ENCODE measurements around the gene FAM20A.
A peak's percentile ranks its signal among the peaks of the same experiment; 100 is the strongest.

The FAM20A gene

GRCh38 chr17:68600931-68601564 is at the start of gene FAM20A:
TSS of gene FAM20A (minus strand) at chr17:68601367. CDS start at chr17:68600666, 701 bp downstream.
- DNase-seq: peak in 1 of 2 experiments; percentile 11

DNA sequence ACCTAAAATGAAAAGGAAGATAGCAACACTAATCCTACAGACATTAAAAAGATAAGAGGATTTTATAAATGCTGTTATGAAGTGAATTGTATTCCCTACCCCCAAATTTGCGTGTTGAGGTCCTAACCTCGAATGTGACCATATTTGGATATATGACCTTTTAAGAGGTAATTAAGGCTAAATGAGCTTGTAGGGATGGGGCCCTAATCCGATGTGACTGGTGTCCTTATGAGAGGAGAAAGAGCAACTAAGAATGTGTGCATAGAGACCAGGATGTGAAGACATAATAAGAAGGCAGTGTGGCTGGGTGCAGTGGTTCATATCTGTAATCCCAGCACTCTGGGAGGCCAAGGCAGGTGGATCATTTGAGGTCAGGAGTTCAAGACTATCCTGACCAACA is 48.2 kb upstream of the FAM20A start:
- no peak for DNase-seq

GRCh38 chr17:68646626-68647526 is 45.7 kb upstream of the FAM20A start:
- no peak for DNase-seq

GRCh38 chr17:68642118-68642412 is 40.9 kb upstream of the FAM20A start:
- DNase-seq: no peak

DNA sequence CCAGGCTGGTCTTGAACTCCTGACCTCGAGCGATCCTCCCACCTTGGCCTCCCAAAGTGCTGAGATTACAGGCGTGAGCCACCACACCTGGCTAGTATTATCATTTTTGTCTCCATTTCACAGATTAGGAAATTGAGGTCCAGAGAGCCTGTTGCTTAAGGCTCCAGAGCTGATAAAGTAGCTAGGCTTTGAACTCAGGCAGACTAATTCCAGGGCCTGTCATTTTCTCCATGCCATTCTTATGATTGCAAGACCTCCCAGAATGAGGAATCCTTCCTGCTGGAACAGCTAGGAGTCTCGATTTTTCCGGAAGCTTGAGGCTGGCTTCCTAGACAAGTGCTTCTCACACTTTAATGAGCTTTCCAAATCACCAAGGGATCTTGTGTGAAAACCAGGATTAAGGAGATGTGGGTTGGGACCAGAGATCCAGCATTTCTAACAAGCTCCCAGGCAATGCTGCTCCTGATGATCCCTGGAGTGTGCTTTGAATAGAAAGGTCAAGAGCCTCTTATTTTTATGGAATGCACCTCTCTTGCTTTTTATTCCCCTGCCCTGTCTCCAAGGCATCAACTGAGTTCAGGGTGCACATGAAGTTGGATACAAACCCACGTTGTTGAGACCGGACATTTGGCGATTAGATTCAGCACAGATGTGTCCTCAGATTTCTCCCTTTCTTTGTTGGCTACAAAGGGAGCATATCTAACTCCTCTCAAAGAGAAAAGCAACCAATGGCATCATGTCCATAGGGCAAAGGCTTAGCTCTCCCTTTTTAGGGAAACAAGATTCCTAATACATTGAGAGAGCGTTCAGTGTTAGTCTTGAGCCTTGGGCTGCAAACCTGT is 40.3 kb upstream of the FAM20A start:
- DNase-seq: no peak

GRCh38 chr17:68640242-68640989 is 39.2 kb upstream of the FAM20A start:
- DNase-seq: no peak

GRCh38 chr17:68634345-68634876 is 33.2 kb upstream of the FAM20A start:
- no peak for DNase-seq

GRCh38 chr17:68628576-68628957 is 27.4 kb upstream of the FAM20A start:
- DNase-seq: no peak

GRCh38 chr17:68627956-68628575 is 26.9 kb upstream of the FAM20A start:
- DNase-seq: no peak

DNA sequence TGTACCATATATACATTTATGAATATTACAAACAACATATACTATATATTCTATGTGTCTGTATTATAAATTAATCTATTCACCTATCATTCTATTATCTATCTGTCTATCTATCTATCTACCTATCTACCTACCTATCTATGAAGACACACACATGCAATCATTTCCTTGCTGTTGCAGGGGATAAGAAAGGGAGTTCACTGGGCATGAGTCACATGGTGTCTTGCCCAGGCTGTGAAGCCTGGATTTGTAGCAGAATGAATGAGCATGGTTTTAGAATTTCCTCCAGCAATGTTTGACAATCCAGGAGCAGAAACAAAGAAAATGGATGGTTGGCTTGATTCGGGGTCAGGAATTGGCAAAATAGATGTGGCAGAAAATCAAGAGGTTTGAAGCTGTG is 23.2 kb upstream of the FAM20A start:
- no peak for DNase-seq

- no peak for DNase-seq
Measured at GRCh38 chr17:68623811-68624210, 22.6 kb upstream of the FAM20A start.

DNA sequence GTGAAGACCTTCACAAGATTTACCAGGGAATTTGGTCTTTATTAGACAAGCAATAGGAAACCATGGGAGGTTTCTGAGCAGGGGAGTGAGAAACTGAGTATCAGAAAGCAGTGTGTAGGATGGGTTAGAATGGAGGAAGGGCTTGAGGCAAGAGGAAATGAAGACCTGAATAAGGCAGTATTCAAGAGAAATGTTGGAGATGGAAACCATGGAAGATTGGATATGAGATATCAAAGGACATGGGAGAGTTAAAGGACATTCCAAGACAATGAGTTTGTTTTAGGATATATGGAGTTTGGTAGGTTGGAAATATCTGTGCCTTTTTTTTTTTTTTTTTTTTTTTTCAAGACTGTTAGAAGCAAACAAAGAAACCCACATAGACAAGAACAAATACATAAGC is 21.3 kb upstream of the FAM20A start:
- DNase-seq: no peak

DNA sequence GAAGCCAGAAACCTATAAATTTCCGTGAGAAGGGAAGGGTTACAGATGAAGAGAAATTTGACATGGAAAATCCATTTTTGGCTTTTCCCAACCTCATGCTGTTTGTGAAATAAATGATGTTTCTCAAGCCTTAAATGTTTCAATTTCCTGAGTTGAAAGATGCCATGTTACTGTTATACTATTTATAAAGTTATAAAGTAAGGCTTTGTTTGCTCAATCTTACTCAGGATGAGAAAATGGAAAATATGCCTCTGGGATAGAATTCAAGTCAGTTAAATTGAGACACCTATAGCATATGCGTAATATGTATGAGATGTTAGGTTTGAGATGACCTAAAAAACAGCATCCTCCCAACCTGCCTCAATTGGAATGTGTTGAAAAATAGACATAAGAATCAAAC is 19.9 kb upstream of the FAM20A start:
- no peak for DNase-seq

DNA sequence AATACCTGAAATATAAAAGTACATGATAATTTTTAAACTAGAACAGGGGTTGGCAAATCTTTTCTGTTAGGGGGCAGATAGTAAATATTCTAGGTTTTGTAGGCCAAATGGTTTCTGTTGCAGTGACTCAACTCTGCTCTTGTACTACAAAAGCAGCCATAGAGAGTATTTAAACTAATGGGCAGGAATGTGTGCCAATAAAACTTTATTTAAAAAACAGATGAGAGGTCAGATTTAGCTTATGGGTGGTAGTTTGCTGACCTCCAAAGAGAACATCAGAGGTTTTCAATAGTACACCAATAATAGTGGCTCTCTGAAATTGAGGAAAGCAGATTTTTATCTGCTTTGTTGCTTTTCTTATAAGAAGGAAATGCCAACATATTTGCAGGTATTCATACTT is 15.2 kb upstream of the FAM20A start:
- no peak for DNase-seq

DNA sequence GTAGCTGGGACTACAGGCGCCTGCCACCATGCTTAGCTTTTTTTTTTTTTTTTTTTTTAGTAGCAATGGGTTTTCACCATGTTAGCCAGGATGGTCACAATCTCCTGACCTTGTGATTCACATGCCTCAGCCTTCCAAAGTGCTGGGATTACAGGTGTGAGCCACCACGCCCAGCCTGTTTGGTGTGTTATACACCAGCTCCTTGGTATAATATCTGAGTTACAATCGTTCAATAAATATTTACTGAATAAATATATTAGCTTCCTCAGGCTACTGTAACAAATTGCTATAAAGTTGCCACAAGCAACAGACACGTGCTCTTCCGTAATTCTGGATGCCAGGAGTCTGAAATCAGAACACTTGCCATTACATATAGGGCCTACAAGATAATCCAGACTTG is 13.6 kb upstream of the FAM20A start:
- DNase-seq: no peak

DNA sequence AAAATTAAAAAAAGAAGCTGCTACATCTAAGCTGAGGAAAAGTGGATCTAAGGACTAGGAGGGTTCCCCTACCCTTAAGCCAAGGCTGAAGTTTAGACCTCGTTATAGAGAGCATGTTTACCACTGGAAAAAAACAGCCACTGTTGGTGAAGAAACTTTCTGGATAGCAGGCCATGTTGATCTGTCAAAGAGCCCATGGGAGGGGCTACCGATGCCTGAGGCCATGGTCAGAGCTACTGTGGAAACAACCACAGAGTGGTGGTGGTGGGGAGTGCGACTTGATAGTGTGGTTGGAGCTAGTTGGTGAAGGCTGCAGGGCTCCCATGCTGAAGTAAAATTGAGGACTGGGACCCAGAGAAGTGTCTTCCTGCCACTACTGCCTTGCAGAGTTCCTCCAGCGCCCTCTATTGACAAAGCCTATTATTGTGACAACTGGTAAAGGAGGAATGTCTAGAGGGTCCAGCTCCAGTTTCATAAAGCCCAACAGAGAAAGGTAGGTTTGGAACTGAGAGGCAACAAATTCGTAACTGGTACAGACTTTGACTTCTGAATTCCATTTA is 12.7 kb upstream of the FAM20A start:
- DNase-seq: no peak

GRCh38 chr17:68612923-68613292 is 11.7 kb upstream of the FAM20A start:
- DNase-seq: no peak

- no peak for DNase-seq
Measured at GRCh38 chr17:68612209-68612922, 11.2 kb upstream of the FAM20A start.

GRCh38 chr17:68611353-68612208 is 10.4 kb upstream of the FAM20A start:
- DNase-seq: no peak

- DNase-seq: no peak
Measured at GRCh38 chr17:68610554-68610953, 9.4 kb upstream of the FAM20A start.

All from stimulated activated CD4-positive, alpha-beta T cell treated with anti-CD3 and anti-CD28 coated beads, Interleukin-4, amount 100 ng/mL, for 4 hours (primary cell).